ENCODE measurements around the gene CFAP299.

- TF ChIP-seq TAF1 (IDR thresholded peaks at IDR 0.05; ENCODE audit: low read depth, low read length) (no peak), POLR2A (IDR thresholded peaks at IDR 0.05; ENCODE audit: low read depth, low read length) (no peak), POLR2AphosphoS5 (IDR thresholded peaks at IDR 0.05; ENCODE audit: low read depth, low read length) (no peak), SPI1 (IDR thresholded peaks at IDR 0.05; ENCODE audit: low read depth, low read length) (no peak), PAX5 (IDR thresholded peaks at IDR 0.05; ENCODE audit: insufficient read depth, low read length, severe bottlenecking) (no peak), POU2F2 (IDR thresholded peaks at IDR 0.05; ENCODE audit: low read depth, low read length) (no peak)
These were observed 381.7 kb downstream of the CFAP299 start for GRCh38 chr4:80717204-80717603.

Measured in GM12891 (cell line).